ENCODE data around the gene CDCP2.

CDCP2 gene

DNA sequence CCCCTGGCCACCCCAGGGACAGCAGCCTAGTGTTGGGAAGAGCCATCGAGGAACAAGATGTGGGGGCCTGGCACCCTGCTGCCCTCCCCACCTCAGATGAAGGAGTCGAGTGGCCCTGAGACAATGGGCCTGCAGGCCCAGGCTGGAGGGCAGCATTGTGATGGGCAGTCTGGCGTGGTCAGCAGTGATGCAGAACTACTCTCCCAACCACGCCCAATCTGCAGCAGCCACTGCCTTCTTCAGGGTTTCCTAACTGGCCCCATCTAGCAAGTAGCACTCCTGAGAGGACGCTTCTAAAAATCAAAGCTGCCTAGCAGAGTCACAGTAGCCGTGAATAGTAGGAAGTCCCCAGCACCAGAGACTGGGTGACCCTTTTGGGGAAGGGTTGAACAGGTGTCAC is 18.5 kb downstream of the CDCP2 start:
- no peak for ATAC-seq
- no peak overlapping the region for H3K4me3 Mint-ChIP-seq
- H3K27ac Mint-ChIP-seq, result no peak overlapping the region
- no peaks in the 10 kb centered on the region for H3K9me3 Mint-ChIP-seq
- H3K27me3 Mint-ChIP-seq, result peaks cover 8% of the 10 kb centered on the region
- H3K4me1 Mint-ChIP-seq, result no peaks in the 10 kb centered on the region
- H3K36me3 Mint-ChIP-seq, result no peaks in the 10 kb centered on the region

DNA sequence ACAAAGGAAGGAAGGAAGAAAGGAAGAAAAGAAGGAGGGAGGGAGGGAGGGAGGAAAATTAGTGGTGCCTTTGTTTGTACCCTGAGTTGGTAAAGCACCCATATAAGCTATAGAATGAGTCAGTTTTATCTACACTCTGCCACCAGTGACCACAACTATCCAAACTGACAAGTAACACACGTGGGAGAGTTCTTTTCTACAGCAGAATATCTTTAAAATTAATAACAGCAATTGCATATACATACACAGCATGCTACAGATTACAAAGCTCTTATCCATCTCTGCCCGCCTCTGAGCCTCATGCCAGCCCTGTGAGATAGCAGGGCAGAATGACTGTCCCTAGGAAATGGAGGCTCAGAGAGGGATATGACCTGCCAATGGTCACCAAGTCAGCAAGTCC is 20.3 kb downstream of the CDCP2 start:
- Mint-ChIP-seq H3K36me3 (no peaks in the 10 kb centered on the region), H3K4me1 (no peaks in the 10 kb centered on the region), H3K4me3 (no peak overlapping the region), H3K27ac (no peak overlapping the region), H3K27me3 (peaks cover 25% of the 10 kb centered on the region), H3K9me3 (no peaks in the 10 kb centered on the region)
- ATAC-seq, result no peak

DNA sequence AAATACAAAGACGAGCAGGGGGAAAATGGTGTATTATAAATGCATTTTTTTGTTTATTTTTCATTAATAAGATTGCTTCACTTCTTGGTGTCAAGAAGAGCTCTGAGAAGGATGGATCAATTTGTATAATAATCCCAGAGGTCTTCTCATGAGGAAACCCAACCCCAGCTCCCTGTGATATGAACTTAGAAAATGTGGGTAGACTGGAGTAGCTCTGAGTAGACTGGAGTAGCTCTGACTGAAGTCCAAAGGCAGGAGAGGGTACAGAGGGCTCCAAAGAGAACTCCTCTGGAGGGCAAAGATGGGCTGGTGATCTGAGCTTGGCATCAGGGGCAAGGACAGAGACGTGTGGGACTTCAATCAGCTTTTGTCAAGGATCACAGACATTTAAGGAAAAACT is 21.4 kb downstream of the CDCP2 start:
- H3K9me3 Mint-ChIP-seq, result no peaks in the 10 kb centered on the region
- H3K4me3 Mint-ChIP-seq, result no peak overlapping the region
- H3K27me3 Mint-ChIP-seq, result peaks cover 29% of the 10 kb centered on the region
- ATAC-seq, result no peak
- H3K27ac Mint-ChIP-seq, result no peak overlapping the region
- no peaks in the 10 kb centered on the region for H3K4me1 Mint-ChIP-seq
- no peaks in the 10 kb centered on the region for H3K36me3 Mint-ChIP-seq

DNA sequence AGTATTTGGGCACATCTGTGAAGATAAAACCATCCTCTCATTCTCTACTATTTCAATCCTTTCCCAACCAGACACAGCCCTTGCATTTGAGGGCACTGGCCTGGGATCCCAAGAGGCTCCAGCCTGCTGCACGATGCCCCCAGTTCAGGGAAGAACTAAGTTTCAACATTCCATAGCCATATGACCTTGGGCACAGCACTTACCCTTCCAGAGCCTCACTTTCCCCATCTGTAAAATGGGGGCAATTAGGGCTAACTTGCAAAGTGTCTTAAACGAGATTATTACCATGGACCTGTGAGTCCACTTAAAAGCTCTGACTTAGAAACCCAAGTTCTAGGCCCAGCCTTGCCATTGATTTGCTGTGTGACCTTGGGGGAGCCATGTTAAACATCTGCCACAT is 22.9 kb downstream of the CDCP2 start:
- H3K27me3 Mint-ChIP-seq, result peaks cover 29% of the 10 kb centered on the region
- H3K9me3 Mint-ChIP-seq, result no peaks in the 10 kb centered on the region
- no peak overlapping the region for H3K4me3 Mint-ChIP-seq
- H3K4me1 Mint-ChIP-seq, result no peaks in the 10 kb centered on the region
- ATAC-seq, result no peak
- H3K27ac Mint-ChIP-seq, result no peak overlapping the region
- H3K36me3 Mint-ChIP-seq, result no peaks in the 10 kb centered on the region

DNA sequence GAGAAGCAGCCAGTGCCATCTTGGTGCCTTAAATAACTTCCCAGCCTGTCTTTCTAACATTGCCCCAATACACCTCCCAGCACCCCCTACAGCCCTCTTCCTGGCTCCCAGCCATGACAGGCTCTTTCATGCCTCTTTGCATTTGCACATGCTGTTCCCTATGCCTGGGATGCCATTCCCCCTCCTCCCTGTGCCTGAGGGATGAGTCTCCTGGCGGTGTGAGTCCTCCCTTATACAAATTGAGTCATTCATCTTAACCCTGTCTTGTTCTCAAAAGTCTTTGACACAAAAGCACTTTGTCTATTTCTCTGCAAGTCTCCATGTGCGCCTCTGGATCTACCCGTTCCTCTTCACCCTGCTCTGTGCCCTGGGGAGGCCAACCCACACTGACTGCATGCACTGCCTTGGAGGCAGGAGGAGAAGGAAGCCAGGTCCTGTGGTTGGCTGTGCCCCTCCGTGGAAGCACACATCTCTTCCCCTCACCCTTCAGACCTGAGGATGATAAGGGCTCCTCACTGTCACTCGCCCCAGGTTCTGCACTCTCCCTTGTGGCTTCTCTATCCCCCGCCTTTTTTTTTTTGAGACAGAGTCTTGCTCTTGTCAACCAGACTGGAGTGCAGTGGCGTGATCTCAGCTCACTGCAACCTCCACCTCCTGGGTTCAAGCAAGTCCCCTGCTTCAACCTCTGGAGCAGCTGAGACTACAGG is 25.1 kb downstream of the CDCP2 start:
- no peak for ATAC-seq
- Mint-ChIP-seq H3K27ac (no peak overlapping the region), H3K4me1 (no peaks in the 10 kb centered on the region), H3K9me3 (no peaks in the 10 kb centered on the region), H3K4me3 (no peak overlapping the region), H3K27me3 (peaks cover 29% of the 10 kb centered on the region), H3K36me3 (no peaks in the 10 kb centered on the region)

DNA sequence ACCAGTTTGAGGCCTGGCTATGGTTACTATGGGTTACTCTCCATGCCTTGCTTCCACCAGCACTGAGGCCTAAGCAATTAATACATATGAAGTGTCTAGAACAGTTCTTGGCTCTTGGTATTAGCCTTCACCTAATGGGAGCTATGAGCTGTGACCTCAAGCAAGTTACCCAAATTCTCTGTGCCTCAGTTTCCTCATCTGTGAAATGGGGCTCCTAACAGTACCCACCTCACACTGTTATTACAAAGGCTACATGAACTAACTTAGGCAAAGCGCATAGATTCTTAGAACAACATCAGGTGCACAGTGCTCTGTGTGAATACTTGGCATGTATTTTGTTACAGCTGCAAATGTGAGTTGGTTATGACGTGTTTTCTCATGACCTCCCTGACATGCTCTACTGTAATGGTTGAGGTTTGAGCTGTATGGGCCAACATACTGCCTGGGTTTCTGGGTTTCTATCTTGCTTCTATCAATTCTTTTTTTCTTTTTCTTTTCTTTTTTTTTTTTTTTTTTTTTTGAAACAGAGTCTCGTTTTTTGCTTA is 26.5 kb downstream of the CDCP2 start:
- no peaks in the 10 kb centered on the region for H3K36me3 Mint-ChIP-seq
- peaks cover 29% of the 10 kb centered on the region for H3K27me3 Mint-ChIP-seq
- peaks cover 7% of the 10 kb centered on the region for H3K4me1 Mint-ChIP-seq
- ATAC-seq, result no peak
- H3K9me3 Mint-ChIP-seq, result no peaks in the 10 kb centered on the region
- H3K27ac Mint-ChIP-seq, result no peak overlapping the region
- no peak overlapping the region for H3K4me3 Mint-ChIP-seq

DNA sequence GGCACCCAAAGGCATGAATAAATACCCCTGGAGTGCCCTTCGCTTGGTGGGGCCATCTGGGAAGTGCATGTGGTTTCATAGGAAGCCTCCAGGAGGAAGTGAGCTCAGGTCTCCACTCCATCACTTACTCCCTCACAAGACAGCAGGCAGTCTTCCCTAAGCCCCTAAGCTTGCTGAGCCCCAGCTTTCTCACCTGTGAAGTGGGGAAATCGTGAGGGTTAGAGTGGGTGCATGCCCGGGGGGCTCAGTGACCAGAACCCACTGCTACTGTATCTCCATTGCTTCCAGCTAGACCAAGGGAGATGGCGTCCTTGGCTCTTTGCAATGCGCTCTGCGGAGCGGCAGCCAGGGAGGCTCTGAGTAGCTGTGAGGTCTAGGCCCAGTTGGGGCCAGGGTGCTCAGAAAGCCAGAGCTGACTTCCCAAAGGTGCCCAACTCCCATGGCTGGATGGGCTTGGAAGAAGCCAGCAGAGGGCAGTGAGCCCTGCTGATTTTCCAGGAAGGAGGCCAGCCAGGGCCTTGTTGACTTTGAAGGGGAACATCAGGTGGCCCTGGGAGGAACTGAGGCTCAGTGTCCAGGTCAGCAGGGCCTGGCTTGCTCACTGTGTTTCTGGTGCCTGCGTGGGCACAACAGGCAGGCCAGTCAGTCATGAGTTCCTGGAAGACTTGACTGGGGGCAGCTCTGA is 27.3 kb downstream of the CDCP2 start:
- no peak for ATAC-seq

DNA sequence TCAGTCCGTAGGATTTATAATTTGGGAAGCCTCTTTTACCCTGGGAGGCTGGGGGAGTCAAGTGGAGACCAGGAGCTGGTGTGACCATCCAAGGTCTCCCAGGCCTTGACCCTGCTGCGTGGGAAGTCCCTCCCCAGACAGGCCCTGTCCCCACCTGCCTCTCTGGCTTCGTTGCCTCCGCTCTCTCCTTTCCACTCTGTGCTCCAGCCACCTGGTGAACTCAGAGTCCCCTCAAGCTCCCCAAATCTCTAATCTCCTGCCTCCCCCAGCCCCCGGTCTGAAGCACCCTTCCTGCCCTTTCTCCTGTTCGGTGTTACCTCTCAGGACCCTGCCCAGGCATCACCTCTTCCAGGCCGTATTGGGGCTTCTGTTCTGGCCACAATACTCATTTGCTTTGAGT is 27.9 kb downstream of the CDCP2 start:
- peaks cover 9% of the 10 kb centered on the region for H3K4me1 Mint-ChIP-seq
- no peak for ATAC-seq
- no peak overlapping the region for H3K4me3 Mint-ChIP-seq
- H3K9me3 Mint-ChIP-seq, result no peaks in the 10 kb centered on the region
- H3K36me3 Mint-ChIP-seq, result no peaks in the 10 kb centered on the region
- peaks cover 21% of the 10 kb centered on the region for H3K27me3 Mint-ChIP-seq
- no peak overlapping the region for H3K27ac Mint-ChIP-seq

More for the DNA sequence above, 27.3 kb downstream of the CDCP2 start:
- no peaks in the 10 kb centered on the region for H3K9me3 Mint-ChIP-seq
- no peak overlapping the region for H3K4me3 Mint-ChIP-seq
- no peak overlapping the region for H3K27ac Mint-ChIP-seq
- H3K36me3 Mint-ChIP-seq, result no peaks in the 10 kb centered on the region
- peaks cover 9% of the 10 kb centered on the region for H3K4me1 Mint-ChIP-seq
- peaks cover 26% of the 10 kb centered on the region for H3K27me3 Mint-ChIP-seq

DNA sequence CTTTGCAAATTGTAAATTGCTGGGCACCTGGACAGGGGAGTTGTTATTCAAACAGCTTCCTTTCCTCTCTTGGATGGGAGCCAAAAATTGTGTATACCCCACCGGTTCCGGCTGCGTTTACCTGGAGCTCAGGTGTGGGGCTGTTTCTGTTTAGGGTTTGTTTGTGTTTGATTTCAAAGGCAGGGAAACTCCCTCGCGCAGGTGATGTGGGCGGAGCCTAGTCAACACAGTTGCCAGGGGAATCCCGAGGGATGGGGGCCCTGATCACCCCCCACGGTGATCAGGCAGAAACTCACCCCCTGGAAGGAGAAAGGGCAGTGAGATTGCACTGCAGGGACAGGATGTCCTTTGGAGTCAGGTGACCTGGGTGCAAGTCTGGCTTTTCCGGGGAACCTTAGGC is 28.3 kb downstream of the CDCP2 start:
- no peak overlapping the region for H3K27ac Mint-ChIP-seq
- no peak overlapping the region for H3K4me3 Mint-ChIP-seq
- H3K27me3 Mint-ChIP-seq, result peaks cover 21% of the 10 kb centered on the region
- no peaks in the 10 kb centered on the region for H3K9me3 Mint-ChIP-seq
- H3K36me3 Mint-ChIP-seq, result no peaks in the 10 kb centered on the region
- peaks cover 9% of the 10 kb centered on the region for H3K4me1 Mint-ChIP-seq
- ATAC-seq, result no peak

DNA sequence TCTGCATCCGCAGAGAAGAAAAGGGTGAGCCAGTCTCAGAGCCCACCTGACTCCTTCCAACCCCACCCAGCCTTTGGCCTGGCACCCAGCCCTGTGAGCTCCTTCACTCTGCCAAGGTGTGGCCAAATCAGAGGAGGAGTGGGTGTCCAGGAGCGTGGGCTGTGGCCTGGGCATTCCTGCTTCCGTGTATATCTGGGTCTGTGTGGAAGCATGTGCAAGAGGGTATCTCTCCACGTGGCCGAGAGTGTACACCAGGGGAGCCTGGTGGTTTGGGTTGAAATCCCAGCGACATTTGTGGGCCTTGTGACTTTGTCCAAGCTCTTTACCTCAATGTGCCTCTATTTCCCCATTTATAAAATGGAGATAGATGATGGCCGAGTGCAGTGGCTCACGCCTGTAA is 29.8 kb downstream of the CDCP2 start:
- no peak overlapping the region for H3K27ac Mint-ChIP-seq
- no peak overlapping the region for H3K4me3 Mint-ChIP-seq
- H3K9me3 Mint-ChIP-seq, result no peaks in the 10 kb centered on the region
- no peak for ATAC-seq
- H3K27me3 Mint-ChIP-seq, result peaks cover 9% of the 10 kb centered on the region
- H3K4me1 Mint-ChIP-seq, result peaks cover 9% of the 10 kb centered on the region
- no peaks in the 10 kb centered on the region for H3K36me3 Mint-ChIP-seq

DNA sequence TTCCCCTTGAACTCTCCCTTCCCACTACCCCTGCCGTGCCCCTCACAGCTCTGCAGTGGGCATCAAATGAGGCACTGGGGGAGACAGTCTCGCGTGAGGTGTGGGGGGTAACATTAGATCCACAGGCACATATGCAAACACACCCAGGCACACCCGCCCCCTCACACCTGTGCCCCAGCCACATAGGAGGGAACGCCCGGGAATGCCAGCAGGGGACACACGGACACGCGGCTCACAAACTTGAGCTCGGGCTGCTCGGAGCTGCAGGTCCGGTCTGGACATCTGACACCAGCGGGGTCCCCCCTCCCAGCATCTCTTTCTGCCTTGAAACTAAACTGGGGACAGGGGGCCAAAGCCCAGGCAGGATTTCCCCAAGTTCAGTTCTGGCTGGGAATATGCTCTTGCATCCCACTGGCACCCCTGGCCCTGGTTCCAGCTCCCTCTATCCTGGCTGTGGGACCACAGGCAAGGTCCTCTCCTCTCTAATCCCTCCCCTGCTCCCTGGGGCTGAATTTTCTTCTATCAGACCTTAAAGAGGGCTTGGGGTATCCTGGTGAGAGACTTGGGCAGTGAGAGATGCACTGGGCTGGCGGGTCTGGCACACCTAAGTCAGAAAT is 30.6 kb downstream of the CDCP2 start:
- no peaks in the 10 kb centered on the region for H3K36me3 Mint-ChIP-seq
- H3K4me1 Mint-ChIP-seq, result peaks cover 9% of the 10 kb centered on the region
- ATAC-seq, result no peak
- H3K4me3 Mint-ChIP-seq, result no peak overlapping the region
- no peaks in the 10 kb centered on the region for H3K9me3 Mint-ChIP-seq
- H3K27ac Mint-ChIP-seq, result no peak overlapping the region
- H3K27me3 Mint-ChIP-seq, result peaks cover 1% of the 10 kb centered on the region

DNA sequence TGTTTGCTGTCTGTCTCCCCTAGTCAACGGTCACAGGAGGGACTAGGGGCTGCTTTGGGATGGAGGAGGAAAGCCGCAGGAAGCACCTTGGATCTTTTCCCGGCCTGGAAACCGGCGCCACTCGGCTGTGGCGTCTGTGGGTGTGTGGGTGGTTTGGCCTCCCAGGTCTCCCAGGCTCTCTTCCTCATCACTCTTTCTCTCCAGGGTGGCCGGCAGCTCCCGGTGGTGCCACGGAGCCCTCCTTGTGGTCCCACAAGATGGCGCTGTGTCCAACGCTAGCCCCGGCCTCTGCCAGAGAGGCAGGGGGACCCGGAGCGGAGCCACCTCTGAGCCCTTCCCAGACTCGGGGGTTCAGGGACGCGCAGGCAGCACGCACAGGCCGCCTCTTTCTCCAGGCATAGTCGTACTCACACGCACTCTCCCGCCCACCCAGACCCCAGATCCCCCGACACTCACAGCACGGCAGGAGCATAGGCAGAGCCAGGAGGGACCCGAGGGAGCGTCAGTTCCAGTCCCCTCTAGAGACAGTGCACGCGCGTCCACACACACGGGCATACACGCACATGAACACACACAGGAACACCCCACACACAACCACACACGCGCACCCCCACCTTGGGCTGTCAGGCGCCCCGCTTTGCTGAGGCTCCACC is 31.2 kb downstream of the CDCP2 start:
- ATAC-seq, result peak; percentile 48
- Mint-ChIP-seq H3K36me3 (no peaks in the 10 kb centered on the region), H3K9me3 (no peaks in the 10 kb centered on the region), H3K27ac (no peak overlapping the region), H3K27me3 (no peaks in the 10 kb centered on the region), H3K4me3 (no peak overlapping the region), H3K4me1 (peaks cover 9% of the 10 kb centered on the region)

DNA sequence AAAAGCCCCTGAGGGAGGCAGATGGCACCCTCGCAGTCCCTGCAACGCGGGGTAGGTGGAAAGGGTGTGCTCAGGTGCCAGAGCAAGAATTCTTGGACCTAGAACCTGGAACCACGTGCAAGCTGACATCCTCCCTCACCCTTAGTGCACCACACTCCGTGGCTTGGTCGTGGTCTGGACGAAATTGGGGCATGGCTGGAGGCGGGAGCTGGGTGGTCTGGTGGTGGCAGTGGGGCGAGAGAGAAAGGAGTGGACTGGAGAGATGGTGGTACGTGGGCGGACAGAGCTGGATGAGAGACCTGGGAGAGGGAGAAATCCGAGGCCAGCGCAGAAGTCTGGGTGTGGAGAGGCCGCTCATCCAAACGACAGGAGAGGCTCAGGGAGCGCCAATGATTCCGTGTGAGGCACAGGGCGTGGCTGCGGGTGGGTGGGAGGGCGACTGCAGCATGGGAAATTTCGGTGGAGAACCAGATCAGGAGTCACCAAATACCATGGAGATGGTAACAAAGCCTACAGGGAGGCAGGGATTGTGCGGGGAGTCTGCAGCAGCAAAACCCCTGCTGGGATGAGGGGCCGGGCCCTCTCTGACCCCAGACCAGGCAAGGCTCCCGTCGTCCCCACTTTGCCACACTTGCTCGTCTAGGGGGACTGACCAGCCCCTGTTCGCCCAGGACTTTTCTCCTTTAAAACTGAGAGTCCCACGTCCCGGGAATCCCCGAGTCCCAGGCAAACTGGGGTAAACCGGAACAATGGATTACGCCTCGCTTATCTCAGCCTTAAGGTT is 31.9 kb downstream of the CDCP2 start:
- no peaks in the 10 kb centered on the region for H3K27me3 Mint-ChIP-seq
- H3K27ac Mint-ChIP-seq, result no peak overlapping the region
- no peak for ATAC-seq
- peaks cover 9% of the 10 kb centered on the region for H3K4me1 Mint-ChIP-seq
- H3K9me3 Mint-ChIP-seq, result no peaks in the 10 kb centered on the region
- H3K36me3 Mint-ChIP-seq, result no peaks in the 10 kb centered on the region
- no peak overlapping the region for H3K4me3 Mint-ChIP-seq

DNA sequence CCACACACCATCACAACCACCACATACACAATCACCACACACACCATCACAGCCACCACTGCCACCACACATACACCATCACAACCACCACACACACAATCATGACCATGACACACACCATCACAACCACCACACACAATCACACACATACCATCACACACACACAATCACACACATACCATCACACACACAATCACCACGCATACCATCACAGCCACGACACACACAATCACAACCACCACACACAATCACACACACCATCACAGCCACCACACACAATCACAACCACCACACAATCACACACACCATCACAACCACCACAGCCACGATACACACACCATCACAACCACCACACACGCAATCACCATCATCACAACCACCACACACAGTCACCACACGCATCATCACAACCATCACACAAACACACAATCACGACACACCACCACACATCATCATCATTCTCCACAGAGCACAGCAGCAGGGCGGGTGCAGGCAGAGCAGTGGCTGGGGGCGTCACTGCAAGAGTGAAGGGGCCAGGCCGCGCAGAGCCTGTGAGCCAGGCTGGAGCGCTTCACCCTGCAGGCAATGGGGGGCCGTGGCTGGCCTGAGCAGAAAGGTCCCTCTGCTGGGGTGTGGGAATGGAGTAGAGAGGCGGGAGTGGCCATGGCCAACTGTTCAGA is 32.6 kb downstream of the CDCP2 start:
- Mint-ChIP-seq H3K36me3 (no peaks in the 10 kb centered on the region), H3K27me3 (no peaks in the 10 kb centered on the region), H3K27ac (no peak overlapping the region), H3K9me3 (no peaks in the 10 kb centered on the region), H3K4me1 (peaks cover 9% of the 10 kb centered on the region), H3K4me3 (no peak overlapping the region)
- ATAC-seq, result no peak
